Retinal pigment epithelial cell (primary cell): ENCODE measurements around the gene SFT2D3.

ENCODE experiments used
- DNase-seq: peaks from one replicate; pipeline ENCODE4 v3.0.0-alpha.2; 2010; ENCODE audit warnings: low read depth
- H3K4me3 ChIP-seq: 2 replicates; pipeline ENCODE4 v1.5.1; 2011; ENCODE audit warnings: mild to moderate bottlenecking, low read length, control low read depth, moderate library complexity
- TF ChIP-seq, protein P1 (sequence below): conservative IDR thresholded peaks from 2 replicates; pipeline ENCODE4 v1.5.1; 2011; ENCODE audit warnings: low read depth, low read length, control low read depth, inconsistent platforms

The SFT2D3 gene, protein sequence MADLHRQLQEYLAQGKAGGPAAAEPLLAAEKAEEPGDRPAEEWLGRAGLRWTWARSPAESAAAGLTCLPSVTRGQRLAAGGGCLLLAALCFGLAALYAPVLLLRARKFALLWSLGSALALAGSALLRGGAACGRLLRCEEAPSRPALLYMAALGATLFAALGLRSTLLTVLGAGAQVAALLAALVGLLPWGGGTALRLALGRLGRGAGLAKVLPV

DNA sequence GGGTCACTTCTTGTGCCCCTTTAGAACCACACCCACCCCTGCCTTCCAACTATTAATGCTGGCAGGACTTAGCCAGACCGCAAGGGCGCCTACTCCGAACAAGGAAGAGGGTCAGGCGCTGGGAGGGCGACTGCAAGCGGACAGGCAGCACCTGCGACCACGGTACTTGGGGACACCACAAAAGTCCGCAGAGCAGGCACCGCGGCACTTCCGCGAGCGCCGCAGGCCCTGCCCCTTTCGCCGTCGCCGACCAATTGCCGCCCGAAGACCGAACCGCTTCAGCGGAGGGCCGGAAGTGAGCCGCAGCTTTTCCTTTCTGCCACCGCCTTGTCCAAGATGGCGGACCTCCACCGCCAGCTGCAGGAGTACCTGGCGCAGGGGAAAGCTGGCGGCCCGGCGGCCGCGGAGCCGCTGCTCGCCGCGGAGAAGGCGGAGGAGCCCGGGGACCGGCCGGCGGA lies at the start of gene SFT2D3:
SFT2D3 (plus strand) TSS at position 305 of the 458 bp plus-strand sequence; CDS start at position 337, 32 bp downstream.
- H3K4me3 ChIP-seq, result peak within 1 kb of the TSS; percentile 77
- DNase-seq, result peak; percentile 65
- TF ChIP-seq, protein P1, sequence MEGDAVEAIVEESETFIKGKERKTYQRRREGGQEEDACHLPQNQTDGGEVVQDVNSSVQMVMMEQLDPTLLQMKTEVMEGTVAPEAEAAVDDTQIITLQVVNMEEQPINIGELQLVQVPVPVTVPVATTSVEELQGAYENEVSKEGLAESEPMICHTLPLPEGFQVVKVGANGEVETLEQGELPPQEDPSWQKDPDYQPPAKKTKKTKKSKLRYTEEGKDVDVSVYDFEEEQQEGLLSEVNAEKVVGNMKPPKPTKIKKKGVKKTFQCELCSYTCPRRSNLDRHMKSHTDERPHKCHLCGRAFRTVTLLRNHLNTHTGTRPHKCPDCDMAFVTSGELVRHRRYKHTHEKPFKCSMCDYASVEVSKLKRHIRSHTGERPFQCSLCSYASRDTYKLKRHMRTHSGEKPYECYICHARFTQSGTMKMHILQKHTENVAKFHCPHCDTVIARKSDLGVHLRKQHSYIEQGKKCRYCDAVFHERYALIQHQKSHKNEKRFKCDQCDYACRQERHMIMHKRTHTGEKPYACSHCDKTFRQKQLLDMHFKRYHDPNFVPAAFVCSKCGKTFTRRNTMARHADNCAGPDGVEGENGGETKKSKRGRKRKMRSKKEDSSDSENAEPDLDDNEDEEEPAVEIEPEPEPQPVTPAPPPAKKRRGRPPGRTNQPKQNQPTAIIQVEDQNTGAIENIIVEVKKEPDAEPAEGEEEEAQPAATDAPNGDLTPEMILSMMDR, result no peak

DNA sequence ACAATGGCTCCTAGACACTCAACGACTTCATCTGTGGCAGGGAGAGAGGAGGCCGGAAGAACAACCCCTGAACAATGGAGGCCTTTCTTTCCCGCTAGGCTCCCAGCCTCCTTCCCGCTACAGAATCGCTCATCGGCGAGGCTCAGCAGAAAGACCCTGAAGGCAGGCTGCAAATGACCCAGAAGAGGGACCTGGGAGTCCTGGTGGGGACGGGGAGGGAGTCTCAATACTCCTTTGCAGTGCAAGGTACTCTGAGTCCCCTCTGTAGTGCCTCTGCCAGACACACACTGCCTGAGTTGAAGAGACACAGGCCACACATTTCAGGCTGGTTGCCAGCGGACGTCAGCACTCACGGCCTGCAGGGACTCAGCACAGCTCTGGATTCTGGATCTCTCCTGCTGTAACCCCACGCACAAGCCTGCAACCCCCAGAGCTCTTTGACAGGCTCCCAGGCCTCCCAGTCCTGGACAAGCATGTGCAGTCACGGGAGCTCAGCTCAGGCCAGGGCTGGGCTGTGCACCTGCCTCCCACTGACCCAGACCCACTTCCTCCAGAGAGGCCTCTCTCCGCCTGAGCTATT lies 49.2 kb upstream of the SFT2D3 start:
- no peak for DNase-seq
- H3K4me3 ChIP-seq, result no peak overlapping the region
- TF ChIP-seq, protein P1, result no peak

DNA sequence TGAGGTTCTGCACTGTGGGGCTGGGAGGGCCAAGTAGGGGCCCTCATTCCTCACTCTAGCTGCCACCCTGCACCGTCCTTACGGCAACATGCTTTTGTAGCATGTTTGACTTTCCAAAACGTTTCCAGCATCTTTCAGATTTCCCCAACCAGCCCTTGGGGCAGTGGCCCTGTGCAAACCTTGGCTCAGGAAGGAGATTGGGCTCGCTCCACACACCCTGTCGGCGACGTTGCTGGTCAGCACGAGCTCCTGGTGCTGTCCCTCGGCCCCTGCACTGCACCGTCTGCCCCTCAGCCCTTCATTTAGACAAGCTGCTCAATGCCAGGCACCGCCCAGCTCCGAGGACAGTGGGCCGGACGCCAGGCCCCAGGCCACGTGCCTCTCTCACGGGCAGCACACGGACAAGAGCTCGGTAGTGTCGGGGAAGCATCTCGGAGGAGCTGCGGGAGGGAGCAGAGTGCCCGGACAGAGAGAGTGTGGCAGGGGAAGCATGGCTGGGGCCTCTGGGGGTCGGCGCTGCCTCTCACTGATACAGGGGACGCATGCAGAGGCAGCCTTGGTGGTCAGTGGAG lies 48.4 kb upstream of the SFT2D3 start:
- TF ChIP-seq, protein P1, result no peak
- H3K4me3 ChIP-seq, result no peak overlapping the region
- no peak for DNase-seq

DNA sequence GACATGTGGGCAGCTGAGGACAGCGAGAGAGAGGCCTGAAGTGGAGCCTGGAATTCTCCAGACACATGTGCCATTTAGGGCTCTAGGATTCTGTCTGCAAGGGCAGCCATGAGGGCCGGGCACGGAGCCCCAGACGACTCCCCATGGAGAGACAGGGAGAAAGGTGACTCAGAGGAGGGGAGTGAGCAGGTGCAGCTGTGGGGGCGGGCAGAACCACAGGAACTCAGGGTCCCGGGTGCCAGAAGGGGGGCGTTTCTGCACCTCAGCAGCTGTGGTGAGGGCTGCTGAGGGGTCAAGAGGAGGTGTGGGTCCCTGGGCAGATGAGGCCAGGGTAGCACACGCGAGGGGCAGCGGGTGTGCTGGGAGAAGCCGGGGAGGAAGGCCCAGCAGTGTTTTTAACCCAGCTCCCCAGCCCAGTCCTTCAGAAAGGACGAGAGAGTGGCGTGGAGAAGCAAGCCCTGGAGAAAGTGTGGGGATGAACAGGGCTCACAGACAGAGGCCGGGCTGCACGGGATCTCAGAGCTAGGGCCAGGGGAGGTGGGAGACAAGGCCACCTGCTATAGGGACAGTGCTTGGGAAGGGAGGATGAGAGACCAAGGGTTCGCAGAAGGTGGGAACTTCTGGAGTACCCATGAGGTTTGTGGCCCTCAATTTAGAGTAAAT lies 47.7 kb upstream of the SFT2D3 start:
- TF ChIP-seq, protein P1, result no peak
- H3K4me3 ChIP-seq, result no peak overlapping the region
- no peak for DNase-seq

DNA sequence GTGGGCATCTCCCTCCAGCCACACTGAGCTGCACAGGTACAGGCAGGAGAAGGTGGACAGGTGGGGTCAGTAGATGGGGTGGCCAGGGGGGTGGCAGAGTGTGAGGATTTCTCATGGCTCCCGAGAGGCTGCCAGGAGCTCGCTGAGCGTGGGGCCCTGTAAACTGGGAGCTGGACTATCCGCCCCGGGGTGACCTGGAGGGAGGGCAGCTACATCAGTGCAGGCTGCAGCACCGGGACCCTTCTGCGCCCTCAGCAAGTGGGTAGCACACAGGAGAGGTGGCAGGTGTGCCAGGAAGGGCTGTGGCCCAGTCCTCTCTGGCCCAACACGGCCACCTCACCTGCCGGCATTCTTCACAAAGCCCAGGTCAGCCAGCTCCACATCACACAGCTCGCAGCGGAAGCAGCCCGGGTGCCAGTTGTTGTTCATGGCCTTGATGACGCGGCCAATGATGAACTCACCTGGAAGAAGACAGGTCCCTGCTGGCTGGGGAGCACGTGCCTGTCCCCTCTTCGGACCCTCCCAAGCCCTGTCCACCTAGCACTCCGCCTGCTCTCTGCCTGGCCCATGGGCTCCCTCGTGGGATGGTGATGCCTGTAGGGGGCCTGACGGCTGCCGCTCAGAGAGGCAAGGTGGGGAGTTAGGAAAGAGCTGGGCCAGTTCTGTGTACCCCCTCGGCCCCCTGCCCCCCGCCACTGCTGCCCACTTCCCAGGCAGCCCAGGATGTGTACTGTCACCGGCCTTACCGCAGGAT lies 47.0 kb upstream of the SFT2D3 start:
- H3K4me3 ChIP-seq, result no peak overlapping the region
- TF ChIP-seq, protein P1, result no peak
- DNase-seq, result no peak

DNA sequence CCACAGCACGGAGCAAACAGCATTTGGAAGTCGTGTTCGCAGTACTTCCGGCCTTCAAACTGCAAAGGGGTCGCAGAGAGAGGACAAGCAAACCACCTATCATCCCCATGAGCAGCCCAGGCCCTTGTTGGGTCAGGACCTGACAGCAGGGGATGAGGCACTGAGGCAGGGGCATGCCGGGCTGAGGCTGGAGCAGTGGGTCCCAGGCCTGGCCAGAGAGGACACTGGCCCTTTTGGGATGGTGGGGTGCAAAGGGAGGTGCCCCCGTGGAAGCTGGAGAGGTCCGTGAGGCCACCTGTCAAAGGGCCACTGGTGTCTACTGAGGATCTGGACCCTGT lies 46.5 kb upstream of the SFT2D3 start:
- DNase-seq, result no peak

More for the DNA sequence above, 46.5 kb upstream of the SFT2D3 start:
- TF ChIP-seq, protein P1, result no peak
- H3K4me3 ChIP-seq, result no peak overlapping the region
